ENCODE data around the gene NUDT21.
"Not testable (repeated sequence)": the region's sequence is repeated elsewhere in the genome, so short reads cannot be mapped to it uniquely, and the experiment has no call there.

Gene NUDT21

GRCh38 chr16:56414366-56414765, 36.8 kb downstream of the NUDT21 start:
- no peak for DNase-seq

- no peak for DNase-seq
Observed at GRCh38 chr16:56413381-56413780, 37.8 kb downstream of the NUDT21 start.

GRCh38 chr16:56411624-56412023, 39.5 kb downstream of the NUDT21 start:
- DNase-seq: no peak

- no peak for DNase-seq
Observed at GRCh38 chr16:56411123-56411522, 40.0 kb downstream of the NUDT21 start.

- DNase-seq: no peak
Observed at GRCh38 chr16:56409195-56409594, 41.9 kb downstream of the NUDT21 start.

- no peak for DNase-seq
Observed at GRCh38 chr16:56408379-56409098, 42.6 kb downstream of the NUDT21 start.

- DNase-seq: no peak
Observed at GRCh38 chr16:56405977-56406672, 45.0 kb downstream of the NUDT21 start.

GRCh38 chr16:56401482-56401881, 49.6 kb downstream of the NUDT21 start:
- no peak for DNase-seq

GRCh38 chr16:56400458-56400857, 50.7 kb downstream of the NUDT21 start:
- no peak for DNase-seq

GRCh38 chr16:56399486-56399885, 51.6 kb downstream of the NUDT21 start:
- no peak for DNase-seq

GRCh38 chr16:56399047-56399446, 52.1 kb downstream of the NUDT21 start:
- no peak for DNase-seq

- DNase-seq: not testable (repeated sequence)
Observed at GRCh38 chr16:56396724-56397123, 54.4 kb downstream of the NUDT21 start.

GRCh38 chr16:56389554-56389953, 61.6 kb downstream of the NUDT21 start:
- no peak for DNase-seq

GRCh38 chr16:56388209-56388608, 62.9 kb downstream of the NUDT21 start:
- no peak for DNase-seq

GRCh38 chr16:56387396-56387795, 63.7 kb downstream of the NUDT21 start:
- no peak for DNase-seq

- DNase-seq: no peak
Observed at GRCh38 chr16:56384074-56384721, 66.9 kb downstream of the NUDT21 start.

- DNase-seq: no peak
Observed at GRCh38 chr16:56382901-56383355, 68.2 kb downstream of the NUDT21 start.

GRCh38 chr16:56382459-56382858, 68.7 kb downstream of the NUDT21 start:
- DNase-seq: no peak

GRCh38 chr16:56380778-56381485, 70.2 kb downstream of the NUDT21 start:
- DNase-seq: not testable (repeated sequence)
